Esophagus squamous epithelium (tissue), 4 donors: ENCODE data around the gene MAP2K6.

Source experiments
- CTCF ChIP-seq, 6 experiments: fragments of 450-650 bp in 4 of 6; fragments of 200-600 bp in 2 of 6; sonication (generic) in 2 of 6; IDR thresholded peaks; one replicate each; pipeline ENCODE4 v1.5.1; 2016 to 2019; ENCODE audit warnings: antibody characterized with exemption in 6 of 6, mild to moderate bottlenecking in 4 of 6, moderate library complexity in 4 of 6
- POLR2A ChIP-seq, 4 donors: fragments of 450-650 bp; IDR thresholded peaks; one replicate each; pipeline ENCODE4 v1.6.1; 2017; ENCODE audit warnings: antibody characterized with exemption in 4 of 4, mild to moderate bottlenecking in 4 of 4, moderate library complexity in 3 of 4

- TF ChIP-seq POLR2A (IDR thresholded peaks at IDR 0.05) (no peak), CTCF (IDR thresholded peaks at IDR 0.05) (no peak)
Measured at GRCh38 chr17:69547230-69547629, 132.7 kb downstream of the MAP2K6 start.
